ENCODE measurements around the gene RRAGD. TPM values are rescaled to one million over a fixed set of nuclear protein-coding genes. Genes with fewer than 3 reads are reported as not detected.

Gene RRAGD
- polyA plus RNA-seq, 1 experiment: not detected

DNA sequence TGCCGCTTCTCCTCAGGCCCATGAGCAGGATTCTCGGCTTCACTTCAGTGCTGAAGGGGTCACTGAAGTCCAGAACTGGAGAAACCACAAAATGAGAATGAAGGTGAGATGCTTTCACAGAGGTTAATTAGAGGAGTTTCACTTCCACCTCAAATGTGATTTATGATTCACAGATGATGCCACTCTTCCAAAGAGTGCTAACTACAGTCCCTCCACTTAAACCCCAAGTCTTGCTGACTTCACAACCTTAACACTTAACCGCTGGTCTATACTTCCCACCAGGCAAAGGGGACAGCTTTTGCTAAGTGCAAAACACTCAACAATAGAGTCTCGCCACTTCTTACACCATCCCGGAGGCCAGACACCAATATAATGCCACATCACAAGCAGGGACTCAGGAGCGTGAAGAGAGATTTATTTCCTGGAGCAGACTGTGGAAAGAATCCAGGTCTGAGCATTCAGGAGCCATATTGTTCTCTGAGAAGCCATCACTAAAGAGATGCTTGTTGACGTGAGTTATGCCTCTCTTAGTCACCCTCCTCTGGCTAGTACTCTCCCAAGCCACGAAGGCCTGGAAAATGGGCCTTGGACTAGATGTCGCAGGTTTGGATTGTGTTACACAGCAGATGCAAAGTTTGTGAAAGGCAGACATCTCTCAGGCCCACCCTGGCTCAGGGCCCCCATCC is 24.4 kb downstream of the RRAGD start:
- no peak for DNase-seq (ENCODE audit: low read depth, low spot score)
- H3K27me3 ChIP-seq (ENCODE audit: control insufficient read depth, insufficient read depth, low read length): peaks cover 3% of the 10 kb centered on the region
- no peak overlapping the region for H3K4me3 ChIP-seq (ENCODE audit: low read depth, low read length)
- H3K27ac ChIP-seq (ENCODE audit: low read depth, low read length): no peak overlapping the region
- TF ChIP-seq, protein P1, sequence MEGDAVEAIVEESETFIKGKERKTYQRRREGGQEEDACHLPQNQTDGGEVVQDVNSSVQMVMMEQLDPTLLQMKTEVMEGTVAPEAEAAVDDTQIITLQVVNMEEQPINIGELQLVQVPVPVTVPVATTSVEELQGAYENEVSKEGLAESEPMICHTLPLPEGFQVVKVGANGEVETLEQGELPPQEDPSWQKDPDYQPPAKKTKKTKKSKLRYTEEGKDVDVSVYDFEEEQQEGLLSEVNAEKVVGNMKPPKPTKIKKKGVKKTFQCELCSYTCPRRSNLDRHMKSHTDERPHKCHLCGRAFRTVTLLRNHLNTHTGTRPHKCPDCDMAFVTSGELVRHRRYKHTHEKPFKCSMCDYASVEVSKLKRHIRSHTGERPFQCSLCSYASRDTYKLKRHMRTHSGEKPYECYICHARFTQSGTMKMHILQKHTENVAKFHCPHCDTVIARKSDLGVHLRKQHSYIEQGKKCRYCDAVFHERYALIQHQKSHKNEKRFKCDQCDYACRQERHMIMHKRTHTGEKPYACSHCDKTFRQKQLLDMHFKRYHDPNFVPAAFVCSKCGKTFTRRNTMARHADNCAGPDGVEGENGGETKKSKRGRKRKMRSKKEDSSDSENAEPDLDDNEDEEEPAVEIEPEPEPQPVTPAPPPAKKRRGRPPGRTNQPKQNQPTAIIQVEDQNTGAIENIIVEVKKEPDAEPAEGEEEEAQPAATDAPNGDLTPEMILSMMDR (IDR thresholded peaks at IDR 0.05; ENCODE audit: low read depth, low read length): no peak
- ChIA-PET POLR2A (no interaction called here), CTCF (interaction anchor here (0.6 kb wide), 1 partner anchor 16 kb away, joined by 4 read pairs; no protein-coding TSS in a partner anchor)
- no peaks in the 10 kb centered on the region for H3K9me3 ChIP-seq (ENCODE audit: control insufficient read depth, insufficient read depth, low read length)

DNA sequence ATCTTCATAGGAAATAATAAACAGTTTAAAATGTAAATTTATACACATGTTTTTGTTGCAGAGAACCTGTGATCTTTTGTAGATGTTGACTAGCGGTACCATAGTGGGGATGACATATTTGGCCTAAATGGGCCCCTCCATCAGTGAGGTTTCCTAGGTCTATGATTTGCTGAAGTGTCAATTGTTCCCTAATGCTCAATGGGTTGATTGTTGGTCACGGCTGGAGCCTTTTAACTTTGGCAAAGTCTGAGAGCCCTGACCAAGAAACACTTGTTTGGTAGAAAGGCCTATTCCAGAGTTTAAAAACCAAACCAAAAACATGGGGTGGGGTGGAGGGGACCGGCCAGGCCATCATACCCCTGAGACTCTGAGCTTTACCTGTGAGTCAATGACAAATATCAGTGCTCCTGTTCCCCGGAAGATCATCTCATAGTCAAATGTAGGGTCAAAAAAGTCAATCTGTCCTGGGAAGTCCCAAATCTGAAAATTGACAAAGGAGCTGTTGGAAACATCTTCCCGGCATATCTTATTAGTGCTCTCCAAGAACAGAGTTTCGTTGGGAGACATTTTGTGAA is 25.1 kb downstream of the RRAGD start:
- Histone ChIP-seq H3K4me3 (ENCODE audit: low read depth, low read length) (no peak overlapping the region), H3K27me3 (ENCODE audit: control insufficient read depth, insufficient read depth, low read length) (peaks cover 3% of the 10 kb centered on the region), H3K9me3 (ENCODE audit: control insufficient read depth, insufficient read depth, low read length) (no peaks in the 10 kb centered on the region), H3K27ac (ENCODE audit: low read depth, low read length) (no peak overlapping the region)
- TF ChIP-seq, protein P1 (IDR thresholded peaks at IDR 0.05; ENCODE audit: low read depth, low read length): no peak
- DNase-seq (ENCODE audit: low read depth, low spot score): no peak
- POLR2A ChIA-PET: no interaction called here
- CTCF ChIA-PET: interaction anchor here (0.6 kb wide), 1 partner anchor 15 kb away, joined by 4 read pairs; no protein-coding TSS in a partner anchor

DNA sequence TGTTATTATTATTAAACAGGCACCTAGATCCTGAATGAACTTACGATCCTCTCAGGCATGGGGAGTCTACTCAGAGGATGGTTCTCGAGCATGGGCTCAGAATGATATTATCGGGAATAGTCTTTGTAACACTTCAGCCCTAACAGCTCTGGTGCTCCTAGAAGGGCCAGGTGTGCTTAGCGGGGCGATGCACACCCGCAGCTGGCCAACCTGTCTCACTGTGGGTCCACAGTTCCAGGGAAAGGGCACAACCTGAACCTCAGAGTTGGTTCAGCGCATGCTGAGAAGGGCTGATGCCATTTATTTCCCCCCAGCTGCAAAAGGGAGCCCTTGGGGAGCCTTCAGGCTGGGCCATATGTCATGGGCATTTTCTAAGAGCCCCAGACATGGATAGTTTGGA is 26.2 kb downstream of the RRAGD start:
- TF ChIP-seq, protein P1 (IDR thresholded peaks at IDR 0.05; ENCODE audit: low read depth, low read length): no peak
- Histone ChIP-seq H3K9me3 (ENCODE audit: control insufficient read depth, insufficient read depth, low read length) (no peaks in the 10 kb centered on the region), H3K27me3 (ENCODE audit: control insufficient read depth, insufficient read depth, low read length) (peaks cover 3% of the 10 kb centered on the region), H3K4me3 (ENCODE audit: low read depth, low read length) (no peak overlapping the region), H3K27ac (ENCODE audit: low read depth, low read length) (no peak overlapping the region)
- ChIA-PET POLR2A (no interaction called here), CTCF (interaction anchor here (2.2 kb wide), 1 partner anchor 14 kb away, joined by 12 read pairs; no protein-coding TSS in a partner anchor)
- DNase-seq (ENCODE audit: low read depth, low spot score): no peak

DNA sequence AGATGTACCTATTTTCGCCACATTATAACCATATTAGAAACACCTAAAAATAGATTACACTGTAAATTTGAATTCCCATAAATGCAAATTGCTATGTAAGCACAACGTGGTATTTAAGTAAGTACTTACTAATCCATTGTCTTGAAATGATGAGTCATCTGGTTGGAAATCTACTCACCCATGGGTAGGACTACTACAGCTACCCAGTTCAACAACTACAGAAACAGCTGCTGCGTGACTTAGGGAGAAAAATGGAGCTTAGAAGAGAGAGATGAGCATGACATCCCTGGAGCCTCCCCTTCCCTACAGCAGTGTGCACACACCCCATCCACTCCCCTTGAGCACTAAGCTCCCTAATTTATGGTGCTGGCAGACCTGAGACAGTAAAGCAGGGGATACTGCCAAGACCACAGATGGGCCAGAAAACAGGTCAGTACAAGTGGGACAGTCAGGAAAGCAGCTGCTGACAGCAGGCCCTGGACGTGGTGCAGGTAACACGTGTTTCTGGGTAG is 26.9 kb downstream of the RRAGD start:
- H3K27me3 ChIP-seq (ENCODE audit: control insufficient read depth, insufficient read depth, low read length): peaks cover 3% of the 10 kb centered on the region
- ChIA-PET POLR2A (no interaction called here), CTCF (interaction anchor here (2.2 kb wide), 1 partner anchor 13 kb away, joined by 12 read pairs; no protein-coding TSS in a partner anchor)
- no peaks in the 10 kb centered on the region for H3K9me3 ChIP-seq (ENCODE audit: control insufficient read depth, insufficient read depth, low read length)
- no peak for DNase-seq (ENCODE audit: low read depth, low spot score)
- TF ChIP-seq, protein P1 (IDR thresholded peaks at IDR 0.05; ENCODE audit: low read depth, low read length): no peak
- H3K4me3 ChIP-seq (ENCODE audit: low read depth, low read length): no peak overlapping the region
- no peak overlapping the region for H3K27ac ChIP-seq (ENCODE audit: low read depth, low read length)

DNA sequence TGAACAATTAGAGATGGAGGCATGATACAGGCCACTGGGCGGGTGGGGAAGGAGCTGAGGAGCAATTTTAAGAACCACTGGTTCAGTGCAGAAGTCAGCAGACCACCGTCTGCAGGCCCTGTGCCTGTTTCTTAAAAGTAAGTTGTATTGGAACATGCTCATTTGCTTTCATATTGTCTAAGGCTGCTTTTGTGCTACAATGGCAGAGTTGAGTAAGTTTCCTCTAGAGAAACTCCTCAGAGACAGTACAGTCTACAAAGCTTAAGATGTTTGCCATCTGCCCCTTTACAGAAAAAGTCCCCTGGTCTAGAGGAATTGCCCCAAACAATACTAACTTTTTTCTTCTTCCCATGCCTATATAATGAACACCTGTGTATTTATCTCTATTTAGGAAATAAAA is 31.0 kb downstream of the RRAGD start:
- H3K27me3 ChIP-seq (ENCODE audit: control insufficient read depth, insufficient read depth, low read length): peaks cover 6% of the 10 kb centered on the region
- CTCF ChIA-PET: interaction anchor here (2.0 kb wide), 1 partner anchor 9 kb away, joined by 11 read pairs; no protein-coding TSS in a partner anchor
- DNase-seq (ENCODE audit: low read depth, low spot score): no peak
- TF ChIP-seq, protein P1 (IDR thresholded peaks at IDR 0.05; ENCODE audit: low read depth, low read length): no peak
- POLR2A ChIA-PET: no interaction called here
- no peaks in the 10 kb centered on the region for H3K9me3 ChIP-seq (ENCODE audit: control insufficient read depth, insufficient read depth, low read length)
- H3K27ac ChIP-seq (ENCODE audit: low read depth, low read length): no peak overlapping the region
- H3K4me3 ChIP-seq (ENCODE audit: low read depth, low read length): no peak overlapping the region
